Hepatocyte (in vitro differentiated cells): Measurements from ENCODE around the gene GPATCH2. TPM values are rescaled to one million over a fixed set of nuclear protein-coding genes. Genes with fewer than 3 reads are reported as not detected.

Experiments
- DNase-seq: peaks from one replicate; pipeline ENCODE4 v3.0.0-alpha.2; 2016; ENCODE audit warnings: low spot score
- H2AFZ ChIP-seq: fragments of 200-600 bp; sonication (generic); 2 replicates; pipeline ENCODE4 v1.6.0; 2016; ENCODE audit warnings: antibody characterized with exemption, mild to moderate bottlenecking
- H3K27ac ChIP-seq: fragments of 200-600 bp; sonication (generic); 2 replicates; pipeline ENCODE4 v1.5.1; 2016; ENCODE audit warnings: mild to moderate bottlenecking
- H3K27me3 ChIP-seq: fragments of 200-600 bp; sonication (generic); 2 replicates; pipeline ENCODE4 v1.6.1; 2016
- H3K36me3 ChIP-seq: fragments of 200-600 bp; sonication (generic); replicated peaks from 2 replicates; pipeline ENCODE4 v1.5.1; 2016; ENCODE audit warnings: low read depth; ENCODE audit not compliant: insufficient read depth
- H3K4me1 ChIP-seq: fragments of 200-600 bp; sonication (generic); 2 replicates; pipeline ENCODE4 v1.5.1; 2016; ENCODE audit warnings: mild to moderate bottlenecking, moderate library complexity; ENCODE audit not compliant: insufficient read depth
- H3K4me2 ChIP-seq: fragments of 200-600 bp; sonication (generic); 2 replicates; pipeline ENCODE4 v1.6.0; 2016
- H3K4me3 ChIP-seq: fragments of 200-600 bp; sonication (generic); 2 replicates; pipeline ENCODE4 v1.5.1; 2016; ENCODE audit warnings: mild to moderate bottlenecking
- H3K79me2 ChIP-seq: fragments of 200-600 bp; sonication (generic); 2 replicates; pipeline ENCODE4 v1.6.0; 2017; ENCODE audit warnings: mild to moderate bottlenecking
- H3K9me2 ChIP-seq: fragments of 200-600 bp; sonication (generic); replicated peaks from 2 replicates; pipeline ENCODE4 v1.6.0; 2017; ENCODE audit warnings: mild to moderate bottlenecking; ENCODE audit not compliant: insufficient read depth
- H3K9me3 ChIP-seq: fragments of 200-600 bp; sonication (generic); 2 replicates; pipeline ENCODE4 v1.5.1; 2016; ENCODE audit warnings: low read depth, mild to moderate bottlenecking
- H4K20me1 ChIP-seq: fragments of 200-600 bp; sonication (generic); 2 replicates; pipeline ENCODE4 v1.6.0; 2016; ENCODE audit warnings: mild to moderate bottlenecking; ENCODE audit not compliant: insufficient read depth, poor library complexity, severe bottlenecking
- EZH2 ChIP-seq: fragments of 200-600 bp; sonication (generic); IDR thresholded peaks from 2 replicates; pipeline ENCODE4 v1.6.1; 2016; ENCODE audit warnings: antibody characterized with exemption, mild to moderate bottlenecking, borderline replicate concordance
- EZH2phosphoT487 ChIP-seq: fragments of 200-600 bp; sonication (generic); IDR thresholded peaks from one replicate; pipeline ENCODE4 v1.6.1; 2018; ENCODE audit warnings: antibody characterized with exemption, mild to moderate bottlenecking, low read depth, moderate library complexity; ENCODE audit not compliant: unreplicated experiment, severe bottlenecking
- WGBS: methylation state at CpG from one replicate; pipeline ENCODE4 v1.1.6; 2016; ENCODE audit warnings: low lambda C conversion rate; ENCODE audit errors: missing lambda C conversion rate; 5-methylcytosine and 5-hydroxymethylcytosine counted together
- polyA plus RNA-seq: library from polyadenylated mRNA; unstranded; fragments of >200 nt; fragmentation: Nextera tagmentation; extraction: Ambion mirVana; gene quantifications from 2 replicates; pipeline ENCODE4 v1.2.1, GENCODE V29; 2016
- total RNA-seq: library from RNA; depleted of rRNA; stranded (reverse); fragments of >200 nt; gene quantifications from 2 replicates; pipeline ENCODE4 v1.2.3, GENCODE V29; 2014
- TF ChIP-seq, protein P1 (sequence below): fragments of 200-600 bp; sonication (generic); IDR thresholded peaks from 2 replicates; pipeline ENCODE4 v1.5.1; 2016; ENCODE audit warnings: antibody characterized with exemption, mild to moderate bottlenecking; ENCODE audit not compliant: poor library complexity

GPATCH2 gene
- total and polyA plus RNA-seq, 2 experiments from 2014 or later, result 7.8 to 22.5 TPM

DNA sequence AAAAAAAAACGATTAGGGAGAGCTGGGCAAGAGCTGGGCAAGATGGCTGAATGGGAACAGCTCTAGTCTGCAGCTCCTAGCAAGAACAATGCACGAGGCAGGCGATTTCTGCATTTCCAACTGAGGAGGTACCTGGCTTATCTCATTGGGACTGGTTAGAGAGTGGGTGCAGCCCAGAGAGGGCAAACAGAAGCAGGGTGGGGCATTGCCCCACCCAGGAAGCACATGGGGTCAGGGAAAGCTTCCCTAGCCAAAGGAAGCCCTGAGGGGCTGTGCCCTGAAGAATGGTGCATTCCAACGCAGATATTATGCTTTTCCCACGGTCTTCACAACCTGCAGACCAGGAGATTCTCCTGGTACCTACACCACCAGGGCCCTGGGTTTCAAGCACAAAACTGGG lies 251.6 kb downstream of the GPATCH2 start:
- Histone ChIP-seq H3K36me3 (no peaks in the 10 kb centered on the region), H3K27ac (no peak overlapping the region), H3K9me3 (no peaks in the 10 kb centered on the region), H3K9me2 (no peaks in the 10 kb centered on the region), H3K4me2 (no peak overlapping the region), H2AFZ (no peak overlapping the region), H4K20me1 (no peaks in the 10 kb centered on the region), H3K4me1 (no peaks in the 10 kb centered on the region), H3K27me3 (no peaks in the 10 kb centered on the region), H3K4me3 (no peak overlapping the region), H3K79me2 (no peaks in the 10 kb centered on the region)
- DNase-seq, result no peak
- WGBS, result 83% methylated on average over 5 of the region's 5 CpGs
- TF ChIP-seq EZH2phosphoT487 (no peak), EZH2 (no peak)
- TF ChIP-seq, protein P1, sequence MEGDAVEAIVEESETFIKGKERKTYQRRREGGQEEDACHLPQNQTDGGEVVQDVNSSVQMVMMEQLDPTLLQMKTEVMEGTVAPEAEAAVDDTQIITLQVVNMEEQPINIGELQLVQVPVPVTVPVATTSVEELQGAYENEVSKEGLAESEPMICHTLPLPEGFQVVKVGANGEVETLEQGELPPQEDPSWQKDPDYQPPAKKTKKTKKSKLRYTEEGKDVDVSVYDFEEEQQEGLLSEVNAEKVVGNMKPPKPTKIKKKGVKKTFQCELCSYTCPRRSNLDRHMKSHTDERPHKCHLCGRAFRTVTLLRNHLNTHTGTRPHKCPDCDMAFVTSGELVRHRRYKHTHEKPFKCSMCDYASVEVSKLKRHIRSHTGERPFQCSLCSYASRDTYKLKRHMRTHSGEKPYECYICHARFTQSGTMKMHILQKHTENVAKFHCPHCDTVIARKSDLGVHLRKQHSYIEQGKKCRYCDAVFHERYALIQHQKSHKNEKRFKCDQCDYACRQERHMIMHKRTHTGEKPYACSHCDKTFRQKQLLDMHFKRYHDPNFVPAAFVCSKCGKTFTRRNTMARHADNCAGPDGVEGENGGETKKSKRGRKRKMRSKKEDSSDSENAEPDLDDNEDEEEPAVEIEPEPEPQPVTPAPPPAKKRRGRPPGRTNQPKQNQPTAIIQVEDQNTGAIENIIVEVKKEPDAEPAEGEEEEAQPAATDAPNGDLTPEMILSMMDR, result no peak

Other genes with a start within 250 kb of the GPATCH2 start
- gene SPATA17, start 254 bp upstream of the GPATCH2 start, total RNA-seq, result 0.32 and 1.00 TPM in 2 replicates
- gene SPATA17, start 254 bp upstream of the GPATCH2 start, polyA plus RNA-seq, result 1.5 and 2.9 TPM in 2 replicates